Forelimb muscle (tissue), 1 donor: Measurements from ENCODE around the gene THBS1. TPM values are rescaled to one million over a fixed set of nuclear protein-coding genes. Genes with fewer than 3 reads are reported as not detected.

Experiments used
- DNase-seq: peaks from one replicate; pipeline ENCODE4 v3.0.0-alpha.2; 2013; ENCODE audit warnings: low read depth
- polyA plus RNA-seq: library from polyadenylated mRNA; unstranded; fragments of 120-200 nt; gene quantifications from one replicate; pipeline ENCODE4 v1.2.1, GENCODE V29; 2013; ENCODE audit not compliant: insufficient read length

Gene THBS1
- polyA plus RNA-seq, 1 donor: 46.5 TPM

DNA sequence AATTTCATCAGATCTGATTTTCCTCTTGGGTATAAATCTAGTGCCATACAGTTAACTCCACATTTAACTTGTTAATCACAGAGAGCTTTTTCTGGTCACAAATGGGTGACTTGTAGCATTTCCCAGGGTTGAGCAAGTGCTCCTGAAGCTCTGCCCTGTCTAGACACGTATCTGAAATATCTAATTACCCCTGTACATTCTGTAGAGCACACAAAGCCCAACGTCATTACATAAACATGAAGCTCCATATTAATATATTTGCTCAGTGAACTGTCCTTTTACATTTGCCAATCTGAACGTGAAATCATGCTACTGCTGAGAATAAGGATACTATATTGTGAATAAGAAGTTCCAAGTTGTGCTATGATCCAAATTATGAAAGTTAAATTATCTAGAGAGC is 49.0 kb downstream of the THBS1 start:
- DNase-seq: no peak

- no peak for DNase-seq
Measured at GRCh38 chr15:39631357-39631756, 50.5 kb downstream of the THBS1 start.

DNA sequence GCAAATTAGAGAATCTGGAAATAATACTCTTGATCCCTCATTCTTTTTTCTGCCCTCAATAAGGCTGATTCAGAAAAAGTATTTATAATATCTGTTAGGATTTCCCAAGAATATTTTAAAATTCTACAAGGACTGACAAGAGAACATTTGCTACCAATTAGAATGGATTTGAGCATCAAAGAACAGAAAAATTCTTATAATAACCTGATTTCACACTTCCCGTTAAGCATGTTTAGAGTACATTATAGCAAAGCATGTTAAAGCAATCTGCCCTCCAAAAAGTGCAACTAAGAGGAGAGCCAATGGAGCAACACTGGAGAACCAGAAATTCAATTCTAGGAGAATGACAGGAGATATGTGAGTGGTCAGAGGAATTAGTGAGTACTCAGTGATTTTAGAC is 57.2 kb downstream of the THBS1 start:
- DNase-seq: no peak

GRCh38 chr15:39639037-39639436 is 58.2 kb downstream of the THBS1 start:
- no peak for DNase-seq

DNA sequence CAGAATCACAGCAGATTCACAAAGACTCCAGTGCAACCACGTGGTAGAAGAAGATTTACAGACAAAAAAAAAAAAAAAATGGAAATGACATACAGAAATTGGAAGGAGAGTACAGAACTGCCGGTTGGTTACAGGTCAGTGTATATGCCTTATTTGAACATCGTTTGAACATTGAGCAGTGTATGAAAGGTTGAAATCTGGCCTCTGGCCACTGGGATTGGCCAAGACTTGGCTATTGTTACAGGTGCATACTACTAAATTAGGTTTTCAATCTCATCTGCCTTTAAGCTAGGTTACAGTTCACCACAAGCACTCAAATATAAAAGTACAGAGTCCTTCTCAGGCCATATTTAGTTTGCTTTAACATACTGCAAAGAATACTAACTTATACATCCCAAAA is 59.8 kb downstream of the THBS1 start:
- DNase-seq: no peak

GRCh38 chr15:39641191-39641889 is 60.5 kb downstream of the THBS1 start:
- no peak for DNase-seq

DNA sequence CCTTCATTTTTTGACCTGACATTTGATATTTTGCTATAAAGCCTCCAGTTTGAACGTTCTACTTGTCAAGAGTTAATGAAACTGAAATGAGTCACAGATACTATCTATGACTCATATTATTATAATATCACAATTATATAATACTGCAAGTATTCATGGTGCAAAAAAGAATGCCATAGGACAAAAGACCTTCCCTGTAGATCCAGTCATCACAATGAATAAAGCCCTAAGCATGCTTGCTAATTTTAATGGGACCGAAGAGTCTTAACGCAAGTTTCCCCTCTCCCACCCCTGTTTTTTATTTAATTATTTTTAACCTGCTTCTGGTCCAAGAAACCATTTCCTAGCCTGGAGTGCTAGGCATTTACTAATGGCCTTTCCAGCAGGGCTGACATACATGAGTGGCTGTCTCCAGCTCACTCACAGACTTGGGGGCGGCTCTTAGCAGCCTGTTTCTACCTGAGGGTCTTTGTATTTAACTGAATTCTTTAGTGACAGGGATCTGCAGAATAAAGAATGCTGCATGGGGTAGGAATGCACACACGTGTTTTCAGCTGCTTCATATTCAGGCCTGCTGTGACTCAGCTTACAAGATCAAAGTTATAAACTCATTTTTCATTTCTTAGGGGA is 61.2 kb downstream of the THBS1 start:
- no peak for DNase-seq

DNA sequence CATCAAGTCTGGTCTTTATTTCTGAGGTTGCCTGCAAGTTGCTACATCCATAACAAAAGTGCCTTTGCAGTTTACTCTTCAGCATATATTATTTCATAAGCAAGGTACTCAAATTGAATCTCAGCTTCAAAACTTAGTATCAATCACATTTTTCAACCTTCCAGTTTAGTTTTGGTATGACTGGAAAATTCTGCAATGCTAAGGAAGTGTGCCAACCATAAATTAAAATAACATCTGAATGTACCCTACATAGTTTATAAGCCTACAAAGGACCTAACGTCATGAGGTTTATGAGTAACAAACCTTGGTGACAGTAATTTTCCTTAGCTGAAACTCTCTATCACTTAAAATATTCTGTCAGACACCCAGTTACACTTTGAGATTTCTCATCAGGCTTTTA is 62.8 kb downstream of the THBS1 start:
- DNase-seq: no peak

DNA sequence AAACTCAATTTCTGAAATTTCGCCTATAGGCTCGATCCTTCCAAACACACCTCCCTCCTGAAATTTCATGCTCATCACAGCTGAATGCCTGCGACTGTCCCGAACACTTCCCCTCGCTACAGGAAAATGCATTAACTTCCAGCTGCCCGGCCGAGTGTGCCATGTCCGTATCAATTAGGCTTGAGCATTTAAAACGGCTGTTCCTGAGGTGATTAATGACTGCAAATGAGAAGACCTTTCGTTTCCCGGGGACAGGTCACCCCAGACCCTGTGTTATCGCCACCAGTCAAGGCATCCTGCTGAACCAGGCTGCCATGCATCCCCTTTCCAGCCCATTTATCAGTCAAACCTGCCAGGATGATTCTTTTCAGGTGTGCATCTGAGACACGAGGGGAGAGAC is 63.3 kb downstream of the THBS1 start:
- no peak for DNase-seq

GRCh38 chr15:39645138-39645975 is 64.5 kb downstream of the THBS1 start:
- no peak for DNase-seq

DNA sequence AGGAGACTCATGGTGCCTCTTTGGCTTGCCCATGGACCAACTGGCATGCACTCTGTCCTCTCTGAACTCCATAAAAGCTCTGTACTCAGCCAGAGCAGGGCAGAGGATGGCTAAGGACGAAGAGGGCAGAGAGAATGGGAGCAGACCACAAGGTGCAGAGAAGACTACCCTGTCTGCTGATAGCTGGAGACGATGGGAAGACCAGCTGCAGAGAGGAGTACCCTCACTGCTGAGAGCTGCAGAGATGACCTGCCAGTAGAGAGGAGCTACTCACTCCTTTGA is 65.0 kb downstream of the THBS1 start:
- no peak for DNase-seq

GRCh38 chr15:39646425-39646824 is 65.5 kb downstream of the THBS1 start:
- DNase-seq: no peak

Other genes starting within 250 kb of the THBS1 start
- 0.47 TPM for gene FSIP1, start 201.8 kb downstream of the THBS1 start, polyA plus RNA-seq